Cerebellar cortex (tissue), 1 donor: ENCODE data around the gene SIM2.

Experiments
- DNase-seq: peaks from one replicate; pipeline ENCODE4 v3.0.0-alpha.2; 2015; ENCODE audit warnings: low spot score

Gene SIM2

DNA sequence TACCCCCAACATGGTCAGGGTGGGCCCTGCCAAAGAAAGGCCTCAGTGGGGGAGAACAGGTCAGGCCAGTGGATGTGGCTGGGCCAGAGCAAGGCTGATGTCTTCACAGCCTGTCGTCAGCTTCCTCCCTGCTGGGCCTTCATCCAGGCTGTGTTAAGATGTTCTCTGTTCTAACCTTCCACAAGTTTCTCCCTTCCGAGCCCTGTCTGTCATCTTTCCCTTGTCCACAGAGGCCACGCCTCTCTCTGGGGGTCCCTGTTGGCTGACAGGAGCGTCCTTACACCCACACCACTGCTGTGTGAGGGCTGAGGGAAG lies 36.2 kb downstream of the SIM2 start:
- no peak for DNase-seq

DNA sequence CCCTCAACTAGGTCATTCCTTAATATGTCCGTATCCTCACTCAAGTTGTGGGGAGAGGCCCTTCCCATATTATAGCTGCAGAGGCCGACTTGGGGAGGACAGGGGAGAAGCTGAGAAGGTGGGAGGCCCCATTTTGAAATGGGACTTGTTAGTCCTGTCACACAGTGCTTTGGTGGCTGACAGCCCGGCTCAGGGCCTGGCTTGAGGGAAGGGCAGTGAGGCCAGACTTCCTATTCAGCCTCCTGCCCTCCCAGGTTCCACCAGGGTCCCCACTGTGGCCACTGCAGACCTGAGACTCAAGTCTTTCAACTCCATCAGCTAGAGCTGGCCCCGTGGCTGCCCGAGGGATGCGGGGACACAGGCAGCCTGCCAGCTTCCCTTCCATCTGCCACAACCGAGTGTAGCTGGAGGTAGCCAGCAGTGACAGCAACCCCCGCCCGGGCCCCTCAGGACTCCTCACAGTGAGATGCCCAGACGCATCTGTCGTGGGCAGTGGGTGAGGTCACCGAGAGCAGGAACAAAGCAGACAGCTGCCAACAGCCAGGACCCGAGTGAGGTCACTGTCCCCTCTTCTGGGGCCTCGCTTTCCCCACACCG lies 36.9 kb downstream of the SIM2 start:
- no peak for DNase-seq

DNA sequence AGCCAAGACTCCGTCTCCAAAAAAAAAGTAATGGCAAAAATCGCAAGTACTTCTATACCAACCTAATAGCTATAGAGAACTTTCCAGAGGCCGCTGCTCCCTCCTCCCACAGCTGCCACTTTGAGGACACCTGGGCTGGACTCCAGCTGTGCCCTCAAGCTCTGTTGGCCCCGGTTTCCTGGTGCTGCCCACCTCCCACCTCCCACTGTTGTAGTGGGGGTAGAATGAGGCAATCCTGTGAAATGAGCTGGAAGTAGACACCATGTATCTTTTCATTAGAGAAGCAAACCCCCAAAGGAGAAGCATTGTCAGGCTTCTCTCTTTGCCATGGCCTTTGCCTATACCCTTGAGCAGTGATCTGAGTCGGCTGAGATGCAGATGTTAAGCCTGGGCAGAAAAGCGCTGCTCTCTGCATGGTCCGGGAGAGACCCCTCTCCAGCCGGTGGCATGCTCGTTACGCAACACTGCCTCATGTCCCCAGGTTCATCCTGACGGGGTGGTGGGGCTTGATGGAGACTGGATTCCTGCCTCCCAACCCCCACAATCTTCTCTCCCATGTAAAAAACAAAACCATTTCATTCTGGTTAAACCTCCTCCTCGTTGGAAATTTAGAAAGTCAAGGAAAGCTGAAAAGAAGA lies 39.7 kb downstream of the SIM2 start:
- no peak for DNase-seq

DNA sequence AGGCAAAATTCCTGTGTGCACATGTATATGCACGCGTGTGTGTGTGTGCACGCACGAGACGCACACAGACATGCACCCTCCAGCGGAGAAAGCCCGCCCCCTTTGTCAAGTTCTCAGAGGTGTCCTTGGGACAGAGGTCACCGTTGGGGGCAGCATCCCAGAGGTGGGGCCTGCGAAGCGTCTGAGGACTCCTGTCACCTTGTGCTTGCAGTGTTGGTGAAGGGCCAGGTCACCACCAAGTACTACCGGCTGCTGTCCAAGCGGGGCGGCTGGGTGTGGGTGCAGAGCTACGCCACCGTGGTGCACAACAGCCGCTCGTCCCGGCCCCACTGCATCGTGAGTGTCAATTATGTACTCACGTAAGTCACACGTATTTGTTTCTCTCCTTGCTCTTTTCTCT lies 42.6 kb downstream of the SIM2 start:
- DNase-seq = no peak

DNA sequence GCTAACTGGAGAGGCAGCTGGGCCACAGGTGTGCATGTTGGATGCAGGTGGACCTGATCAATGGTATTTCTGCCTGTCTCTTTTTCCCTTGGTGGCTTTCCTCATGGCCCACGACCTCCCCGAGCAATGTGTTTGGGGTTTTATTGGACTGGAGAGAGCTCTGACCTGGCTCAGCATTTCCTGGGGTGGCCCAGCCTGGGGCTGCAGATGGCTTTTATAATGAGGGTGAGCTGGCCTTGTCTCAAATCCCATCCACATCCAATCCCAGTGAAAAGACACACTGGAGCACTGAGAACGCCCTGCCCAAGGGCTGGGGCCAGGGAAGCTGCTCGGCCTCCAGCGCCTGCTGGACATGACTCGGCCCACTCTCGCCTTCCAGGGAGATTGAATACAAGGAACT lies 44.1 kb downstream of the SIM2 start:
- no peak for DNase-seq

DNA sequence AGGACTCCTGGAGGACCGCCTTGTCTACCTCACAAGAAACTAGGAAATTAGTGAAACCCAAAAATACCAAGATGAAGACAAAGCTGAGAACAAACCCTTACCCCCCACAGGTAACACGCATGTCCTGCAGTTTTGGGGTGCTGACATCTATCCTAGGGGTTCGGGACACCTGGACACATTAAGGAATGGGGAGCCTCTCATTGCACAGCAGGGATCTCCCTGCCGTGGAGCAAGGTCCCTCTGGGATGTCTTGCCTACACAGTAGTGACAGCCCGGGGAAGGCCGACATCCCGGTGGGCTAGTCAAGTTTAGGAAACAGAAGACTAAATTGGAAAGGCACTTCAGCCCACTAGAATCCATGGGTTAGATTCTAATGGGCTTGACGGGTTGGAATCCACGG lies 44.5 kb downstream of the SIM2 start:
- no peak for DNase-seq

DNA sequence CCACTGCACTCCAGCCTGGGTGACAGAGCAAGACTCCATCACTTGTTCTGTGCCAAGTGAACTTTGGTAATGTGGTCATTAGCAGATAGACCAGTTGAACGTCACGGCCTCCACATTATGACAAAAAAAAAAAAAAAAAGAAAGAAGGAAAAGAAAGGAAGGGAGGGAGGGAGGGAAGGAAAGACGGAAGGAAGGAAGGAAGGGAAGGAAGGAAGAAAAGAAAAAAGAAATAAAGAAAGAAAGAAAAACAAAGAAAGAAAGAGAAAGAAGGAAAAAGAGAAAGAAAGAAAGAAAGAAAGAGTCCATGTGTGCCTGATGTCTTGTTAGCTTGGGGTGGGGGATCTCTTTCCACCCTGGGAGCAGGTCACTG lies 45.3 kb downstream of the SIM2 start:
- DNase-seq = no peak

DNA sequence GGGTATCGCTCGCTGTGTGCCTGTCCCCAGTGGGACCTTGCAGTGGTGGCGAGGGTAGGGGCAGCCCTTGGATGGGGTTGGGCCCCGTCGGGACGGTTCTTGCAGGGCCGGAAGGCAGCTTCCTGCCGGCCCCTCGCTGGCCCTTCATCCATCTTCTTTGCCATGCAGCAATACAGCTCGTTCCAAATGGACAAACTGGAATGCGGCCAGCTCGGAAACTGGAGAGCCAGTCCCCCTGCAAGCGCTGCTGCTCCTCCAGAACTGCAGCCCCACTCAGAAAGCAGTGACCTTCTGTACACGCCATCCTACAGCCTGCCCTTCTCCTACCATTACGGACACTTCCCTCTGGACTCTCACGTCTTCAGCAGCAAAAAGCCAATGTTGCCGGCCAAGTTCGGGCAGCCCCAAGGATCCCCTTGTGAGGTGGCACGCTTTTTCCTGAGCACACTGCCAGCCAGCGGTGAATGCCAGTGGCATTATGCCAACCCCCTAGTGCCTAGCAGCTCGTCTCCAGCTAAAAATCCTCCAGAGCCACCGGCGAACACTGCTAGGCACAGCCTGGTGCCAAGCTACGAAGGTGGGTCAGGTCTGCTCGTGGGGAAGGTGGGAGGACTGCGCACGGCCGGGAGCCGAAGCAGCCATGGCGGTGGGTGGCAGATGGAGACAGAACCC lies 45.8 kb downstream of the SIM2 start:
- peak; percentile 44 for DNase-seq

DNA sequence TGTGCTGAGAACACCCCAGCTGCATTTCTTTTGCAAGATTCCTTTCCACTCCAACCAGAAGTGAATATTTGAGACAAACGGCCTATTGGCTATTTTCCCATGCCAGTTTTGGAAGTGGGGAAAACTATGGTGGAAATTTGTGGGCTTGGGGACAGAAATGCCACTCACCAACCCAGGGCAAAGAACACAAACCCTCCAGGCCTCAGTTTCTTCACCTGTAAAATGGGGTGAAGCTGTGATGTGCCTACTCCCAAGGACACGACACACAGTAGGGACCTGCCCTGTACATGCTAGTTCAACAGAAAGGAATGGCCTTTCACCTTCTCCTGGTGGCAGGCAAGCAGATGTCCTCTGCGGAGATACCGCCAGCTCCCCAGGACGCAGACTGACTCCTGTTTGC lies 46.5 kb downstream of the SIM2 start:
- no peak for DNase-seq

DNA sequence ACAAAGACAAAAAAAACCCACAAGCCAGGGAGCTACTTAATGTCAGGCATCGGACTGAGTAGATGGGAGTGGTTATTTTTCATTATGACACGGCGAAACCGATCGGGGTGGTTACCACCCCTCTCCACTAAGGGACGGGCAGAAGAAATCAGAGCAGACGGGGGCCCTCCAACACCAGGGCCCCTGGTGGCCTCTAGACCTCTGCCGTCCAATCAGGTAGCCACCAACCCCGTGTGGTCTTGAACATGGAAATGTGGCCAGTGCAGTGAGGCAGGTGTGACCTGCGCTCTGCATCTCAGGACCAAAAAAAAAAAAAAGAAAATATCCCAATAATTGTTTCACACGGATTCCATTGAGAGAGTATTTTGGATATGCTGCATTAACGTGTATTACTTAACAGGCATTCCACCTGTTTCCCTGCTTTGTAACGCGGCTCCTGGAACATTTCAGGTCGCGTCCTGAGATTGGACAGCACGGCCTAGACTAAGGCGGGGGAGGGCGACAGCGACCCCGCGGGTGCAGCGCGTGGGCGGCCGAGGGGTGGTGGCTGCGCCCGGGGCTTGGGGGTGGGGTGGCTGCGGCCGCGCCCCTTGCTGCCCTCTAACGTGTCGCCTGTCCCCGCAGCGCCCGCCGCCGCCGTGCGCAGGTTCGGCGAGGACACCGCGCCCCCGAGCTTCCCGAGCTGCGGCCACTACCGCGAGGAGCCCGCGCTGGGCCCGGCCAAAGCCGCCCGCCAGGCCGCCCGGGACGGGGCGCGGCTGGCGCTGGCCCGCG lies 48.3 kb downstream of the SIM2 start:
- peak; percentile 27 for DNase-seq

DNA sequence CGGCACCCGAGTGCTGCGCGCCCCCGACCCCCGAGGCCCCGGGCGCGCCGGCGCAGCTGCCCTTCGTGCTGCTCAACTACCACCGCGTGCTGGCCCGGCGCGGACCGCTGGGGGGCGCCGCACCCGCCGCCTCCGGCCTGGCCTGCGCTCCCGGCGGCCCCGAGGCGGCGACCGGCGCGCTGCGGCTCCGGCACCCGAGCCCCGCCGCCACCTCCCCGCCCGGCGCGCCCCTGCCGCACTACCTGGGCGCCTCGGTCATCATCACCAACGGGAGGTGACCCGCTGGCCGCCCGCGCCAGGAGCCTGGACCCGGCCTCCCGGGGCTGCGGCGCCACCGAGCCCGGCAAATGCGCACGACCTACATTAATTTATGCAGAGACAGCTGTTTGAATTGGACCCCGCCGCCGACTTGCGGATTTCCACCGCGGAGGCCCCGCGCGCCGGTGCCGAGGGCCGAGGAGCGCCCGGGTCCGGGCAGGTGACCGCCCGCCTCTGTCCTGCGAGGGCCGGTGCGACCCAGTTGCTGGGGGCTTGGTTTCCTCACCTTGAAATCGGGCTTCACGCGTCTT lies 49.0 kb downstream of the SIM2 start:
- peak; percentile 27 for DNase-seq

DNA sequence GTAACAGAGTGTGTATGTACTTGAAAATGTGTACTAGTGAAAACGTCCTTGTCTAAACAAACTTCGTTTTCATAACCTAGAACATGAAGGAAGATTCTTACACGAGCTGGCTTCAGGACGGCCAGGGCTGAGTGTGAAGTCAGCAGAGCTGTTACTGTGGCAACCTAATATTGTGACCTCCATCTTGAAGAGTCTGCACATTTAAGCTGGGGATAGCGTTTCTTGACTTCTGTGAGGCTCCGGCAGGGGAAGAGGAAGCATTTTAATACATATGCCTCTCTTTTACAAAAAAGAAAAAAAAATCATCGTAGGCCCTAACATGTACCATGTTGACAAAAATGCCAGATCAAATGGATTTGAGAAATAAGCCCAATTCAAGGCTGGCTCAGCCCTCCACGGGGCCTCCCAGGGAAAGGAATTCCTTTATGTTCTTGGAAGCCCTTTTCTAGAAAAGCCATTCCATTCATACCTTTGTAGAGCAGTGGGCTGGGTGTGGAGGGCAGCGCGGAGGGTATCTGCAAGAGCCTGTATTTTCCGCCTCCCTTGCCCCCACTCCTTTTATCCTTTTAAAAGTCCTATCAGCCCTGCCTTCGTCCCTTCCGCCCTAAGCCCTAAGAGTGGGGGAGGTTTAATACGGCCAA lies 51.1 kb downstream of the SIM2 start:
- no peak for DNase-seq

DNA sequence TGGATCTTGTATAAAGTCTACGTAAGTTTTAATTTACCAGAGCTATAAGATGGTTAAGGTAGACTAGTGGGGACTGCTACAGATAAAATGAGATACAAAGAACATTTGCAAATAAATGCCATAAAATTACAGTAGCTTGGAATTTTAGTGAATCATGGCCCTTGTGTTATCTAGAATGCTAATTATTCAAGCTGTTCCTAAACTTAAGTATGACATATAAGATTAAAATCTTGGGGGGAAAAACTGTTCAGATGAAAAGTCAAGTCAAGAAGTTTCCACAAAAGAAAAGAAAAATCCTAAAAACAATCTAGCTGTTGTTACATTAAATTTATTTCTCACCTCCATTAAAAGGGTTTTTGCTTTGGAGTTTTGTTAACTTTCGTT lies 51.7 kb downstream of the SIM2 start:
- DNase-seq = no peak

DNA sequence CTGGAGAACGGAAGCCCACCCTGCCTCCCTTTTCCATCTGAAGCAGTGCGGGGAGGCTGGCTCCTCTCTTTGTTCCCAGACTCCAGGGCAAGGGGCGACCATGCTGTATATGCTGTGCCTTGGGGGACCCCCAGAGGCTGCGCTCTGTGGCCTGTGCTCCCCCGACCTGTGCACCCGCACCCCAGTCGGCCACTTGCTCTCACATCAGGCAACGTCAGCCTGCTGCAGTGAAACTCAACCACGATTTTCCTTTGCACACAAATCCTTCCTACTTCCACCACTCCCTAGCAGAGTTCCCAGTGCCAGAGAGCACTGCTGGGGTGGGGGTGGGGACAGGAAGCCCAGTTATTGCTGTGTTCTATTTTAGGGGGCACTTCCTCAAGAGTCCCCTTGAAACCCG lies 52.5 kb downstream of the SIM2 start:
- no peak for DNase-seq

DNA sequence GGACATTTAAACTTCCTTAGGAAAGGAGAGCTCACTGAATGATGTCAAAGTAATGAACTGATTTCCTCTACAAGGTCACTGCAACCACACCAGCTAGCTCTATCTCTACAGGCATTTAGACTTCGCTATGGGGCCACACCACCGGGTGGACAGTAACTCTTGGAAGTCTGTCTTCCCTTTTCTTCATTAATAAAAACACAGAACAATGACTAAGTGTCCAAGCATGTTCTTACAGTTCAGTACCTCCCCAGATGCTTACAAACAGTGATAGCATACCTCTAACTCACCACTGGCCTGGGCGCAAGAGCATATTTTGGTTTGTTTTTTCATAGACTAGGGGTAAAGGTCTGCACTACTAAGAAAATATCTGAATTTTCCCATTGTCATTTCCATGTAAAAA lies 54.6 kb downstream of the SIM2 start:
- no peak for DNase-seq

DNA sequence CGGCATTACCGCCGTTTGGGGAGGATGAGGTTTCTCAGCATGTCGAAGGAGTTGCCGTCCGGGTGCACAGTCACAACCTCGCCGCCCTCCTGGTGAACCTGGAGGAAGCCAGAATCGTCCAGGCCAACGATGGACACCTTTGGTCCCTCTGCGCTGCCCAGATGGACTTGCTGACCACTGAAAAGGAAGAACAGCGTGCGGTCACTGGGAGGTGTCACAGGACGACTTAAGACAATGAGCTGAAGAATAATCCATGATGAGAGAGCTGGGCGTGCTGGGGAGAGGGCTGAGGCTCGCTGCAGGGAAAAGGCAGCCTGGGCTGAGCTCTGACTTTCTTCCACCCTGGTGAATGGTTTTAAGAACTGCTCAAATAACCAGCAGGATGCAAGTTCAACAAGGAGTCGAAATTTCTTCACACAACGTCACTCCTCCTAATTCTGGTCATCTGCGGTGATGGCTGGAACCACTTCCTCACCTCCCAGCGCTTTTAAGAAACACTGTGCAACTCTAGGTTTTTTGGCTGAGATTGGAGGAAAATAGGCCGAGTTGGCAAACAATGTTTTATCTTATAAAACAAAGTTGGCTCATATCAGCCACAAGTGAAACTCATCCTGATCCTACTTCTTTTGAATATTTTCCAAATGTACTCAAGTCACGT lies 55.5 kb downstream of the SIM2 start:
- no peak for DNase-seq

DNA sequence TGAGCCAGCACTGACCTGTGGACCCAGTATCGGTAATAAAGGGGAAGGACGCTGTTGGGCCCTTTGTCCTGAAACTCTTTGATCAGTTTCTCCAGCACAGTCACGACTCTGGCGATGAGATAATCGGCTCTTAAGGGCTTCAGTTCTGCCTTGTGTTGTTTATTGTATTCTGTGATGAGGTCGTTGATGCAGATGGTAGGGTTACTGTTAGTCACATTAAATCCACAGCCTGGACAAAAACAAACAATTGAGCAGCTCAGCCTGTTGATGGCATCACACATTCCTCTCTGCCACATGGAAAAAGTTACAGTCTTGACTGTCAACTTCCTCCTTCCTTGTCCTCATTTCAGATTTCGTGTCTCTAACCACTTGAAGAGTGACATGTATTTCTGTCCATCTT lies 57.6 kb downstream of the SIM2 start:
- DNase-seq = no peak

DNA sequence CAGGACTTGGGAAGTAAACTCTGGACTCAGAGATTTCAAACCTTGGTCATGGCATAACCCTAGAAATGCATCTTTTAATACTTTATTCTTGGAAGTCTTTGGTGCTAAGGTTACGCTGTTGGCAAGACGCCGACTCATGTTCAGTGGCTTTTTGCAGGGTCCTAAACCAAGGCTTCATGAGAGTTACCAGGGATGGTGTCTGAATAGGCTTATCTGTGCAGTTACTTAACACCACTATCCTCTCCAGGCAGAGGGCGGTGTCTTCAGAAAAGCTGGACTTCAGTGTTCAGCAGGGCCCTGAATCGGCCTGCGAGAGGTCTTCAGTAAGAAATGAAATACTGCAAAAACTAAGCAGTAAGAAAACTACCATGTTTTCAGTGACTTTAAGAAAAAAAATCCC lies 58.3 kb downstream of the SIM2 start:
- DNase-seq = no peak

DNA sequence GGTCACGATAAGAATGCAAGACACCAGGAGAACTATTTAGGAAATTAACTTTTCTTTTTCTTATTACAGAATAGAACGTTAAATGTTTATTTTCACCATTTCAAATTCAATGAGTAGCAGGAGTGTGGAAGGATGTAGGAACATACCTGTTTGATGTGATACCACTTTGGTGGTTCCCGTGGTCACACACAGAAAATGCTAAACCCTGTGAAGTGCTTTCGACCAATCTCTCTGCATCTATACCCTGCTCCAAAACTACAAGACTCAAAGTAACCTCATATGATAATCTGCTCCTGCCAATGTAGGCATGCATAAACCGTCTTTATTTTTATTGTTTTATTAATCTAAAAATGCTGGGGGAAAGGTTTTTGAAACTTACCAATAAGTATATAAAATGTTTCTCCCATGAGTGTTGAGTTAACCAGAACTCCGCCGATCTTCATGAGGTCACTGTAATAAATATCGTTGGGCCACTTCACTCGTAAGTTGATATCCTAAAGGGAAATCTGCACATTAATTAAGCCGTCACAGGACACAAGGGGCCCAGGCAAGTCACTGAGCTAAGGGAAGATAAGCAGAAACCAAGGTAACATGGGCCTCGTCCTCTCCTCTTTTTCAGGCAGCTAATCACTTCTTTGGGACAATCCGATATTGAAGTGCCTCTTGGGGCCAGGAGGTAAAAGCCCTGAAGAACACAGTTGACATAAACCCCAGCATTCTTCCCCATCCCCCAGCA lies 60.6 kb downstream of the SIM2 start:
- no peak for DNase-seq

DNA sequence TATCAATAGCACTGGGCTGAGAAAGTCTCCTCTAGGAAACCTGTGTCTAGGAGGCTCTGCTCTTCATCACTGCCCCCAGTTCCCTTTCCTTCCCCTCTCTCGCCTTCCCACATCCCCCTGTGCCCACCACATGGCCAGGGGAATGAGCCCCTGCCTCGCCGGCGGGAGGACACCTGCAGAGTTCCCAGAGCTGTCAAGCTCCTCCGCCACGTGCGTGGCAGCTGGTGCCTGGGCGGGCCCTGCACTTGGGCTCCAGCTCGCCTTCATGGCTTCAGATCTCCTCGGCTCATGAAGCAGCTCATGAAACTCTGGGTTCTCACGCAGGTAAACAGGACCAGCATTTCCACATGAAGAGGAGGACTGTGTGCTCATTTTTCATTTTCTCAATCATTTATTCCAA lies 62.8 kb downstream of the SIM2 start:
- no peak for DNase-seq

DNA sequence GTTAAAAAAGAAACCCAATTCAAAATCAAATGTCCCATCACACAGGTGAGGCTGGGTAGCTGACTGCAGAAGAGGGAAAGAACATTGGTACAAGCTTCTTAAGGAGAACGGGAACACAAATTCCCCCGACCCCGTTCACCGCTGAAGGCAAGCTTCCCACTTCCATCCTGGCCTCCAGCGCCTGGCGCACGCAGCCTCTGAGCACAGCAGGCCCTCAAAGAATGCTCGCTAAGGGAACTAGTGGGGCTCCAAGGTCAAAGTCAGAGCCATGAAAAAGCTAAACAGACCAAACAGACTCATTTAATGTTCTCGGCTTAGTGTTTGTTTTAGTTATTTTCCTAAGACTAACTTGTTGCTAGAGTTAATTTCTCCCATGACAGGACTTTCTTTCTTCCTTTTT lies 63.7 kb downstream of the SIM2 start:
- no peak for DNase-seq
